Liver (tissue), 9 donors: Measurements from ENCODE around the gene ARGLU1. TPM values are rescaled to one million over a fixed set of nuclear protein-coding genes. Genes with fewer than 3 reads are reported as not detected.

ENCODE experiments used
- DNase-seq: peaks from one replicate; pipeline ENCODE4 v3.0.0-alpha.2; 2017; ENCODE audit warnings: low spot score
- H3K27ac ChIP-seq, 2 donors: one replicate each; pipeline ENCODE4 v1.7.0; 2013; ENCODE audit warnings: inconsistent platforms in 2 of 2, low read length in 2 of 2, control low read depth in 1 of 2, low read depth in 1 of 2, mild to moderate bottlenecking in 1 of 2
- H3K27me3 ChIP-seq, 4 donors: one replicate each; pipeline versions ENCODE4 v1.6.1 to v1.7.0; 2013; ENCODE audit warnings: low read length in 3 of 4, inconsistent platforms in 1 of 4, mild to moderate bottlenecking in 1 of 4, moderate library complexity in 1 of 4; ENCODE audit not compliant: control insufficient read depth in 4 of 4, insufficient read depth in 4 of 4
- H3K36me3 ChIP-seq, 4 donors: one replicate each; pipeline versions ENCODE4 v1.6.1 to v1.7.0; 2013; ENCODE audit warnings: low read length in 3 of 4, mild to moderate bottlenecking in 3 of 4, low read depth in 1 of 4, moderate library complexity in 1 of 4; ENCODE audit not compliant: control insufficient read depth in 4 of 4, insufficient read depth in 3 of 4
- H3K4me1 ChIP-seq, 4 donors: one replicate each; pipeline versions ENCODE4 v1.6.1 to v1.7.0; 2013; ENCODE audit warnings: low read length in 3 of 4, mild to moderate bottlenecking in 3 of 4, moderate library complexity in 1 of 4; ENCODE audit not compliant: control insufficient read depth in 4 of 4, insufficient read depth in 4 of 4
- H3K4me3 ChIP-seq, 3 donors: one replicate each; pipeline versions ENCODE4 v1.6.1 to v1.7.0; 2013; ENCODE audit warnings: low read length in 3 of 3, control low read depth in 1 of 3, low read depth in 1 of 3, mild to moderate bottlenecking in 1 of 3
- H3K9ac ChIP-seq, 2 donors: one replicate each; pipeline ENCODE4 v1.7.0; 2013; ENCODE audit warnings: low read length in 2 of 2, mild to moderate bottlenecking in 2 of 2, moderate library complexity in 2 of 2, control low read depth in 1 of 2, low read depth in 1 of 2
- H3K9me3 ChIP-seq, 4 donors: one replicate each; pipeline versions ENCODE4 v1.6.1 to v1.7.0; 2013; ENCODE audit warnings: low read length in 3 of 4; ENCODE audit not compliant: control insufficient read depth in 4 of 4
- EGR1 ChIP-seq, 2 donors: IDR thresholded peaks; 2 replicates each; pipeline ENCODE4 v1.6.1; 2016 to 2018; ENCODE audit warnings: antibody characterized with exemption in 2 of 2, low read depth in 2 of 2
- FOXA1 ChIP-seq: IDR thresholded peaks from 2 replicates; pipeline ENCODE4 v1.6.1; 2016; ENCODE audit warnings: antibody characterized with exemption
- FOXA2 ChIP-seq: IDR thresholded peaks from 2 replicates; pipeline ENCODE4 v1.6.1; 2016; ENCODE audit warnings: antibody characterized with exemption
- GABPA ChIP-seq, 2 donors: IDR thresholded peaks in 1 of 2; conservative IDR thresholded peaks in 1 of 2; 2 replicates each; pipeline ENCODE4 v1.6.1; 2016; ENCODE audit warnings: antibody characterized with exemption in 2 of 2, mild to moderate bottlenecking in 1 of 2, moderate library complexity in 1 of 2
- HNF4A ChIP-seq, 2 donors: conservative IDR thresholded peaks; 2 replicates each; pipeline ENCODE4 v1.6.1; 2016; ENCODE audit warnings: antibody characterized with exemption in 2 of 2, mild to moderate bottlenecking in 2 of 2
- JUND ChIP-seq, 2 donors: IDR thresholded peaks; 2 replicates each; pipeline ENCODE4 v1.6.1; 2016; ENCODE audit warnings: antibody characterized with exemption in 2 of 2
- NR2F2 ChIP-seq: IDR thresholded peaks from 2 replicates; pipeline ENCODE4 v1.6.1; 2016; ENCODE audit warnings: antibody characterized with exemption
- RAD21 ChIP-seq, 2 donors: IDR thresholded peaks; 2 replicates each; pipeline ENCODE4 v1.6.1; 2016; ENCODE audit warnings: antibody characterized with exemption in 2 of 2, mild to moderate bottlenecking in 2 of 2
- SP1 ChIP-seq: IDR thresholded peaks from 2 replicates; pipeline ENCODE4 v1.6.1; 2018; ENCODE audit warnings: antibody characterized with exemption, mild to moderate bottlenecking
- TAF1 ChIP-seq: conservative IDR thresholded peaks from 2 replicates; pipeline ENCODE4 v1.6.1; 2016; ENCODE audit warnings: antibody characterized with exemption, mild to moderate bottlenecking
- YY1 ChIP-seq: IDR thresholded peaks from 2 replicates; pipeline ENCODE4 v1.6.1; 2016; ENCODE audit warnings: antibody characterized with exemption, mild to moderate bottlenecking
- WGBS: extraction: QIAGEN DNeasy Blood & Tissue Kit; methylation state at CpG from one replicate; pipeline ENCODE4 v1.1.7; 2013; 5-methylcytosine and 5-hydroxymethylcytosine counted together
- polyA plus RNA-seq, 2 donors: library from polyadenylated mRNA; stranded (reverse) in 1 of 2; unstranded in 1 of 2; fragments of 200-250 nt in 1 of 2; fragments of >200 nt in 1 of 2; fragmentation: Nextera tagmentation in 1 of 2; extraction: Ambion mirVana in 1 of 2; gene quantifications; one replicate each; pipeline versions ENCODE4 v1.2.1 to v1.2.3, GENCODE V29; 2013 to 2015
- total RNA-seq, 2 donors: library from RNA; depleted of rRNA; stranded (reverse); fragments of >200 nt; gene quantifications; one replicate each; pipeline ENCODE4 v1.2.3, GENCODE V29; 2014
- TF ChIP-seq, protein P1 (sequence below): fragments of 150-350 bp; IDR thresholded peaks from 2 replicates; pipeline ENCODE4 v1.5.1; 2017; ENCODE audit warnings: improper control_type of control experiment, low read depth, low read length; ENCODE audit not compliant: missing input control
- TF ChIP-seq, protein P2 (sequence below): IDR thresholded peaks from 2 replicates; pipeline ENCODE4 v1.6.1; 2016; ENCODE audit warnings: antibody characterized with exemption
- TF ChIP-seq, protein P3 (sequence below): IDR thresholded peaks from 2 replicates; pipeline ENCODE4 v1.6.1; 2016; ENCODE audit warnings: antibody characterized with exemption, mild to moderate bottlenecking
- TF ChIP-seq, protein P4 (sequence below): IDR thresholded peaks from 2 replicates; pipeline ENCODE4 v1.6.1; 2016; ENCODE audit warnings: antibody characterized with exemption
- donor health status: healthy.
- donor health status: healthy.
- donor health status: healthy.
- donor health status: healthy.
- donor health status: healthy.

ARGLU1 gene
- total and polyA plus RNA-seq, 4 donors, result 16.7 to 50.8 (median 30.1) TPM

DNA sequence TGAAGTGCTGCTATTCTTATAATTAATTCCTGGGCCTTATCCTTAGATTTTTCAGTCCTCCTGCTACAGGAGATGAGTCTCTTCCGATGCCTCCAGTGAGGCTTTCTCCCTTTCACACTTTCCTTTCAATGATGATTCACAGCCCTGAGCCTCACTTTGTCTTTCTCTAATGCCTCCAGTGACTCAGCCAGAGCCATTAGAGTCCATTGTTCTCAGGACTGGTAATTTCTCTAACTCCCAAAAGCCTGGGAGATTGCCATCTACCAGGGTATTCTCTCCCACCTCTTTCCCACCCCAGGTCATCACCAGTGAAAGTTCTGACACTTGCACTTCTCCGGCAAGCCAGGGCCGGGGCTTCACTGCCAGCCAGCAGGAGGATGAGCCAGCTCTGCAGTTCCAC, 49.6 kb upstream of the ARGLU1 start:
- DNase-seq, result no peak
- Histone ChIP-seq H3K27ac (no peak overlapping the region), H3K4me1 (no peaks in the 10 kb centered on the region), H3K9ac (no peak overlapping the region), H3K9me3 (no peaks in the 10 kb centered on the region), H3K27me3 (peaks cover 0 to 4% (median 0%) of the 10 kb centered on the region in 4 donors), H3K4me3 (no peak overlapping the region), H3K36me3 (no peaks in the 10 kb centered on the region)
- no peak for TF ChIP-seq RAD21 (IDR thresholded peaks at IDR 0.05)
- TF ChIP-seq, protein P1, sequence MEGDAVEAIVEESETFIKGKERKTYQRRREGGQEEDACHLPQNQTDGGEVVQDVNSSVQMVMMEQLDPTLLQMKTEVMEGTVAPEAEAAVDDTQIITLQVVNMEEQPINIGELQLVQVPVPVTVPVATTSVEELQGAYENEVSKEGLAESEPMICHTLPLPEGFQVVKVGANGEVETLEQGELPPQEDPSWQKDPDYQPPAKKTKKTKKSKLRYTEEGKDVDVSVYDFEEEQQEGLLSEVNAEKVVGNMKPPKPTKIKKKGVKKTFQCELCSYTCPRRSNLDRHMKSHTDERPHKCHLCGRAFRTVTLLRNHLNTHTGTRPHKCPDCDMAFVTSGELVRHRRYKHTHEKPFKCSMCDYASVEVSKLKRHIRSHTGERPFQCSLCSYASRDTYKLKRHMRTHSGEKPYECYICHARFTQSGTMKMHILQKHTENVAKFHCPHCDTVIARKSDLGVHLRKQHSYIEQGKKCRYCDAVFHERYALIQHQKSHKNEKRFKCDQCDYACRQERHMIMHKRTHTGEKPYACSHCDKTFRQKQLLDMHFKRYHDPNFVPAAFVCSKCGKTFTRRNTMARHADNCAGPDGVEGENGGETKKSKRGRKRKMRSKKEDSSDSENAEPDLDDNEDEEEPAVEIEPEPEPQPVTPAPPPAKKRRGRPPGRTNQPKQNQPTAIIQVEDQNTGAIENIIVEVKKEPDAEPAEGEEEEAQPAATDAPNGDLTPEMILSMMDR, result no peak
- TF ChIP-seq, protein P2, sequence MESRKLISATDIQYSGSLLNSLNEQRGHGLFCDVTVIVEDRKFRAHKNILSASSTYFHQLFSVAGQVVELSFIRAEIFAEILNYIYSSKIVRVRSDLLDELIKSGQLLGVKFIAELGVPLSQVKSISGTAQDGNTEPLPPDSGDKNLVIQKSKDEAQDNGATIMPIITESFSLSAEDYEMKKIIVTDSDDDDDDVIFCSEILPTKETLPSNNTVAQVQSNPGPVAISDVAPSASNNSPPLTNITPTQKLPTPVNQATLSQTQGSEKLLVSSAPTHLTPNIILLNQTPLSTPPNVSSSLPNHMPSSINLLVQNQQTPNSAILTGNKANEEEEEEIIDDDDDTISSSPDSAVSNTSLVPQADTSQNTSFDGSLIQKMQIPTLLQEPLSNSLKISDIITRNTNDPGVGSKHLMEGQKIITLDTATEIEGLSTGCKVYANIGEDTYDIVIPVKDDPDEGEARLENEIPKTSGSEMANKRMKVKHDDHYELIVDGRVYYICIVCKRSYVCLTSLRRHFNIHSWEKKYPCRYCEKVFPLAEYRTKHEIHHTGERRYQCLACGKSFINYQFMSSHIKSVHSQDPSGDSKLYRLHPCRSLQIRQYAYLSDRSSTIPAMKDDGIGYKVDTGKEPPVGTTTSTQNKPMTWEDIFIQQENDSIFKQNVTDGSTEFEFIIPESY, result no peak
- no peak for TF ChIP-seq GABPA (IDR thresholded peaks at IDR 0.05 in 1 of 2, conservative IDR thresholded peaks at IDR 0.05 in 1 of 2)
- no peak for TF ChIP-seq EGR1 (IDR thresholded peaks at IDR 0.05; ENCODE audit: low read depth in 2 of 2)
- 80% methylated on average over 3 of the region's 3 CpGs for WGBS

DNA sequence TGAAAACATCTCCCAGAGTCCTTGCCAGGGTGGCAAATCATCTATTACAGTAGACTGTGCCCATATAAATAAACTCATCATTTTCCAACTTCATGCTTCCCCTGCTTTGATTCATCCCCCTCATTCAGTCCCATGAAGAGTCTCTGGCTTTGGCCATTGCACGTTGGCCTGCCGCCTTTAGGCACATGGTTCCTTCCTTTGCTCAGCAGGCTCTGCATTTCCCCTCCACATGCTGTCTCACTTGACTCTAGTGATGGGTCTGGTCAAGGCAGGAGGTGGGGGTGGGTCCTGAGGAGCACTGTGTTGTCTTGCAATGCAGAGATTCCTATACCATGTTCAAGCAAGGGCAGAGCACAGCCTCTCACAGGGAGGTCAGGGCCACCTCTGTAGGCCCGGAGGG, 48.8 kb upstream of the ARGLU1 start:
- H3K4me1 ChIP-seq, result no peaks in the 10 kb centered on the region
- TF ChIP-seq, protein P1, result no peak
- TF ChIP-seq JUND (IDR thresholded peaks at IDR 0.05), result no peak
- no peak for TF ChIP-seq FOXA2
- TF ChIP-seq FOXA1, result no peak
- no peak for TF ChIP-seq GABPA (IDR thresholded peaks at IDR 0.05 in 1 of 2, conservative IDR thresholded peaks at IDR 0.05 in 1 of 2)
- TF ChIP-seq, protein P2, result no peak
- TF ChIP-seq YY1, result no peak
- TF ChIP-seq HNF4A (conservative IDR thresholded peaks at IDR 0.05), result no peak
- TF ChIP-seq, protein P3, sequence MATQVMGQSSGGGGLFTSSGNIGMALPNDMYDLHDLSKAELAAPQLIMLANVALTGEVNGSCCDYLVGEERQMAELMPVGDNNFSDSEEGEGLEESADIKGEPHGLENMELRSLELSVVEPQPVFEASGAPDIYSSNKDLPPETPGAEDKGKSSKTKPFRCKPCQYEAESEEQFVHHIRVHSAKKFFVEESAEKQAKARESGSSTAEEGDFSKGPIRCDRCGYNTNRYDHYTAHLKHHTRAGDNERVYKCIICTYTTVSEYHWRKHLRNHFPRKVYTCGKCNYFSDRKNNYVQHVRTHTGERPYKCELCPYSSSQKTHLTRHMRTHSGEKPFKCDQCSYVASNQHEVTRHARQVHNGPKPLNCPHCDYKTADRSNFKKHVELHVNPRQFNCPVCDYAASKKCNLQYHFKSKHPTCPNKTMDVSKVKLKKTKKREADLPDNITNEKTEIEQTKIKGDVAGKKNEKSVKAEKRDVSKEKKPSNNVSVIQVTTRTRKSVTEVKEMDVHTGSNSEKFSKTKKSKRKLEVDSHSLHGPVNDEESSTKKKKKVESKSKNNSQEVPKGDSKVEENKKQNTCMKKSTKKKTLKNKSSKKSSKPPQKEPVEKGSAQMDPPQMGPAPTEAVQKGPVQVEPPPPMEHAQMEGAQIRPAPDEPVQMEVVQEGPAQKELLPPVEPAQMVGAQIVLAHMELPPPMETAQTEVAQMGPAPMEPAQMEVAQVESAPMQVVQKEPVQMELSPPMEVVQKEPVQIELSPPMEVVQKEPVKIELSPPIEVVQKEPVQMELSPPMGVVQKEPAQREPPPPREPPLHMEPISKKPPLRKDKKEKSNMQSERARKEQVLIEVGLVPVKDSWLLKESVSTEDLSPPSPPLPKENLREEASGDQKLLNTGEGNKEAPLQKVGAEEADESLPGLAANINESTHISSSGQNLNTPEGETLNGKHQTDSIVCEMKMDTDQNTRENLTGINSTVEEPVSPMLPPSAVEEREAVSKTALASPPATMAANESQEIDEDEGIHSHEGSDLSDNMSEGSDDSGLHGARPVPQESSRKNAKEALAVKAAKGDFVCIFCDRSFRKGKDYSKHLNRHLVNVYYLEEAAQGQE, result no peak
- no peak for TF ChIP-seq TAF1
- no peak for TF ChIP-seq RAD21 (IDR thresholded peaks at IDR 0.05)
- no peak for TF ChIP-seq NR2F2
- TF ChIP-seq, protein P4, sequence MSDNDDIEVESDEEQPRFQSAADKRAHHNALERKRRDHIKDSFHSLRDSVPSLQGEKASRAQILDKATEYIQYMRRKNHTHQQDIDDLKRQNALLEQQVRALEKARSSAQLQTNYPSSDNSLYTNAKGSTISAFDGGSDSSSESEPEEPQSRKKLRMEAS, result no peak
- TF ChIP-seq SP1, result no peak
- 89% methylated on average over 3 of the region's 3 CpGs for WGBS
- no peak overlapping the region for H3K9ac ChIP-seq
- DNase-seq, result no peak
- H3K27me3 ChIP-seq, result peaks cover 0 to 4% (median 0%) of the 10 kb centered on the region in 4 donors
- H3K9me3 ChIP-seq, result no peaks in the 10 kb centered on the region
- no peak overlapping the region for H3K4me3 ChIP-seq
- H3K36me3 ChIP-seq, result no peaks in the 10 kb centered on the region
- H3K27ac ChIP-seq, result no peak overlapping the region
